CD14-positive monocyte (primary cell): ENCODE measurements around the gene CMPK1. TPM values are rescaled to one million over a fixed set of nuclear protein-coding genes. Genes with fewer than 3 reads are reported as not detected.

ENCODE experiments used
- DNase-seq, 3 donors: peaks; one replicate each; pipeline ENCODE4 v3.0.0-alpha.2; 2011 to 2022
- H2AFZ ChIP-seq: 2 replicates; pipeline ENCODE4 v1.6.0; 2012; ENCODE audit warnings: mild to moderate bottlenecking, low read depth, low read length, inconsistent platforms; ENCODE audit not compliant: insufficient read depth, poor library complexity, severe bottlenecking
- H3K27ac ChIP-seq, 2 donors: 1 replicate in 1 of 2; 2 replicates in 1 of 2; pipeline ENCODE4 v1.5.1; 2012 to 2013; ENCODE audit warnings: low read length in 2 of 2, control low read depth in 1 of 2, inconsistent platforms in 1 of 2, low read depth in 1 of 2, mild to moderate bottlenecking in 1 of 2
- H3K27me3 ChIP-seq, 2 donors: one replicate each; pipeline versions ENCODE4 v1.6.0 to v1.6.1; 2011 to 2013; ENCODE audit warnings: low read length in 2 of 2; ENCODE audit not compliant: control insufficient read depth in 2 of 2, insufficient read depth in 2 of 2
- H3K36me3 ChIP-seq, 2 donors: replicated peaks in 1 of 2; 1 replicate in 1 of 2; 2 replicates in 1 of 2; pipeline versions ENCODE4 v1.5.1 to v1.6.1; 2012 to 2013; ENCODE audit warnings: low read length in 2 of 2, control low read depth in 1 of 2, inconsistent platforms in 1 of 2, mild to moderate bottlenecking in 1 of 2; ENCODE audit not compliant: insufficient read depth in 2 of 2, control insufficient read depth in 1 of 2
- H3K4me1 ChIP-seq, 2 donors: 1 replicate in 1 of 2; 2 replicates in 1 of 2; pipeline versions ENCODE4 v1.5.1 to v1.6.1; 2012 to 2013; ENCODE audit warnings: low read length in 2 of 2, control low read depth in 1 of 2, inconsistent platforms in 1 of 2, mild to moderate bottlenecking in 1 of 2, moderate library complexity in 1 of 2; ENCODE audit not compliant: insufficient read depth in 2 of 2, control insufficient read depth in 1 of 2
- H3K4me2 ChIP-seq: replicated peaks from 2 replicates; pipeline ENCODE3; 2012; ENCODE audit warnings: low read length, moderate library complexity, mild to moderate bottlenecking; ENCODE audit not compliant: poor library complexity, severe bottlenecking; ENCODE audit errors: extremely low read depth
- H3K4me3 ChIP-seq, 3 experiments: fragments of 200-600 bp in 1 of 3; sonication (generic) in 1 of 3; replicated peaks in 1 of 3; 1 replicate in 2 of 3; 2 replicates in 1 of 3; pipeline ENCODE4 v1.5.1; 2011 to 2013; ENCODE audit warnings: low read length in 3 of 3, mild to moderate bottlenecking in 3 of 3, control low read depth in 2 of 3, low read depth in 2 of 3, inconsistent platforms in 1 of 3, moderate library complexity in 1 of 3
- H3K79me2 ChIP-seq: 2 replicates; pipeline ENCODE4 v1.6.0; 2012; ENCODE audit warnings: mild to moderate bottlenecking, control low read depth, inconsistent platforms, low read length, moderate library complexity; ENCODE audit not compliant: insufficient read depth
- H3K9ac ChIP-seq: 2 replicates; pipeline ENCODE4 v1.6.0; 2017; ENCODE audit warnings: low read length, mild to moderate bottlenecking; ENCODE audit not compliant: insufficient read depth, poor library complexity, severe bottlenecking
- H3K9me3 ChIP-seq, 2 donors: replicated peaks in 1 of 2; 1 replicate in 1 of 2; 2 replicates in 1 of 2; pipeline versions ENCODE4 v1.5.1 to v1.6.1; 2012 to 2013; ENCODE audit warnings: low read length in 2 of 2, control low read depth in 1 of 2; ENCODE audit not compliant: control insufficient read depth in 1 of 2, insufficient read depth in 1 of 2
- H4K20me1 ChIP-seq: 2 replicates; pipeline ENCODE4 v1.6.0; 2012; ENCODE audit warnings: mild to moderate bottlenecking, low read length, control low read depth, moderate library complexity; ENCODE audit not compliant: insufficient read depth
- H3K27ac Mint-ChIP-seq, 7 donors: one replicate each; pipeline ENCODE4 v1.8.0; 2020; ENCODE audit warnings: mild to moderate bottlenecking in 7 of 7, mixed read lengths in 7 of 7, moderate library complexity in 6 of 7, inconsistent platforms in 2 of 7
- H3K27me3 Mint-ChIP-seq, 3 donors: one replicate each; pipeline ENCODE4 v1.8.0; 2021 to 2022; ENCODE audit warnings: low read depth in 3 of 3, mild to moderate bottlenecking in 3 of 3, mixed read lengths in 3 of 3, moderate library complexity in 3 of 3, inconsistent platforms in 1 of 3
- H3K36me3 Mint-ChIP-seq, 2 donors: one replicate each; pipeline ENCODE4 v1.8.0; 2020; ENCODE audit warnings: mixed read lengths in 2 of 2, inconsistent platforms in 1 of 2, mild to moderate bottlenecking in 1 of 2
- H3K4me1 Mint-ChIP-seq: one replicate; pipeline ENCODE4 v1.8.0; 2020; ENCODE audit warnings: mild to moderate bottlenecking, mixed read lengths
- H3K4me3 Mint-ChIP-seq, 2 donors: one replicate each; pipeline ENCODE4 v1.8.0; 2020; ENCODE audit warnings: mild to moderate bottlenecking in 2 of 2, mixed read lengths in 2 of 2, moderate library complexity in 1 of 2
- H3K9me3 Mint-ChIP-seq, 7 donors: one replicate each; pipeline ENCODE4 v1.8.0; 2020 to 2022; ENCODE audit warnings: mixed read lengths in 7 of 7, mild to moderate bottlenecking in 6 of 7, moderate library complexity in 6 of 7, inconsistent platforms in 2 of 7
- WGBS: methylation state at CpG from one replicate; pipeline ENCODE4 v1.1.5; 2013; ENCODE audit warnings: missing lambda C conversion rate; ENCODE audit not compliant: insufficient coverage; 5-methylcytosine and 5-hydroxymethylcytosine counted together
- intact Hi-C, 2 donors: fragments of 100-400 bp; cut with micrococcal nuclease; formaldehyde crosslinking; loops; one replicate each; pipeline versions ENCODE4 v1.15.0 to v1.15.1; 2023
- polyA plus RNA-seq, 3 donors: library from polyadenylated mRNA; depleted of rRNA in 1 of 3; unstranded in 2 of 3; stranded (reverse) in 1 of 3; fragments of 300-500 nt in 2 of 3; fragments of >200 nt in 1 of 3; fragmentation: Illumina TruSeq in 2 of 3; gene quantifications; 1 replicate in 2 of 3; 2 replicates in 1 of 3; pipeline ENCODE4 v1.2.3, GENCODE V29; 2012 to 2021
- TF ChIP-seq, protein P1 (sequence below): fragments of 200-600 bp; IDR thresholded peaks from one replicate; pipeline ENCODE4 v1.8.0; 2022; ENCODE audit warnings: antibody characterized with exemption, mild to moderate bottlenecking

Gene CMPK1
- polyA plus RNA-seq, 3 donors = 17.4 to 67.6 (median 65.2) TPM

DNA sequence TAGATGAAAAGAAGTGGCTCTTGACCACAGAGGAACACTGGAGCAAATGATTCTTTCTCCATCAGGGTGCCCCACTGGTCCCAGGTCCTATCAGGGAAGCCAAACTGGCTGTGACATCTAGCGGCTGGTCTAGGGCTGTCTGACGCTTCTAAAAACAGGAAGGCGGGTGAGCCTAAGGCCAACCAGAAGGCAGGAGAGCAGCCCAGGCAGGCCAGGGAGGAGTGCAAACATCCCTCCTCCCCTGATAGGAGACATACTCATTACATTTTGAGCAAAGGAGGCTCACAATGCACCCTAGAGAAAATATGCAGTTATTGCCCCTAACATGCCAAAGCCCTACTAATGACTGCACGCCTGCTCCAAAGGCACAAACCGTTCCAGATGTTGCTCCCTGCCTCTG lies 72.1 kb downstream of the CMPK1 start:
- Histone ChIP-seq H3K36me3 (no peaks in the 10 kb centered on the region), H3K4me1 (no peaks in the 10 kb centered on the region), H3K9me3 (no peaks in the 10 kb centered on the region), H3K27me3 (peaks cover 0 to 3% of the 10 kb centered on the region in 2 donors), H3K9ac (no peak overlapping the region), H3K27ac (no peak overlapping the region), H3K4me2 (no peak overlapping the region), H3K79me2 (no peaks in the 10 kb centered on the region), H4K20me1 (no peaks in the 10 kb centered on the region), H2AFZ (no peak overlapping the region), H3K4me3 (no peak overlapping the region)
- H3K27me3 Mint-ChIP-seq = peaks cover 6 to 17% (median 7%) of the 10 kb centered on the region in 3 donors
- intact Hi-C loops = no loop called here
- TF ChIP-seq, protein P1, sequence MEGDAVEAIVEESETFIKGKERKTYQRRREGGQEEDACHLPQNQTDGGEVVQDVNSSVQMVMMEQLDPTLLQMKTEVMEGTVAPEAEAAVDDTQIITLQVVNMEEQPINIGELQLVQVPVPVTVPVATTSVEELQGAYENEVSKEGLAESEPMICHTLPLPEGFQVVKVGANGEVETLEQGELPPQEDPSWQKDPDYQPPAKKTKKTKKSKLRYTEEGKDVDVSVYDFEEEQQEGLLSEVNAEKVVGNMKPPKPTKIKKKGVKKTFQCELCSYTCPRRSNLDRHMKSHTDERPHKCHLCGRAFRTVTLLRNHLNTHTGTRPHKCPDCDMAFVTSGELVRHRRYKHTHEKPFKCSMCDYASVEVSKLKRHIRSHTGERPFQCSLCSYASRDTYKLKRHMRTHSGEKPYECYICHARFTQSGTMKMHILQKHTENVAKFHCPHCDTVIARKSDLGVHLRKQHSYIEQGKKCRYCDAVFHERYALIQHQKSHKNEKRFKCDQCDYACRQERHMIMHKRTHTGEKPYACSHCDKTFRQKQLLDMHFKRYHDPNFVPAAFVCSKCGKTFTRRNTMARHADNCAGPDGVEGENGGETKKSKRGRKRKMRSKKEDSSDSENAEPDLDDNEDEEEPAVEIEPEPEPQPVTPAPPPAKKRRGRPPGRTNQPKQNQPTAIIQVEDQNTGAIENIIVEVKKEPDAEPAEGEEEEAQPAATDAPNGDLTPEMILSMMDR = no peak
- no peak overlapping the region for H3K4me3 Mint-ChIP-seq
- WGBS = 57% methylated on average over 4 of the region's 5 CpGs
- DNase-seq = no peak
- H3K27ac Mint-ChIP-seq = no peak overlapping the region
- peaks cover under 1% of the 10 kb centered on the region for H3K4me1 Mint-ChIP-seq
- peaks cover 0 to 2% (median 0%) of the 10 kb centered on the region in 7 donors for H3K9me3 Mint-ChIP-seq
- H3K36me3 Mint-ChIP-seq = no peaks in the 10 kb centered on the region

DNA sequence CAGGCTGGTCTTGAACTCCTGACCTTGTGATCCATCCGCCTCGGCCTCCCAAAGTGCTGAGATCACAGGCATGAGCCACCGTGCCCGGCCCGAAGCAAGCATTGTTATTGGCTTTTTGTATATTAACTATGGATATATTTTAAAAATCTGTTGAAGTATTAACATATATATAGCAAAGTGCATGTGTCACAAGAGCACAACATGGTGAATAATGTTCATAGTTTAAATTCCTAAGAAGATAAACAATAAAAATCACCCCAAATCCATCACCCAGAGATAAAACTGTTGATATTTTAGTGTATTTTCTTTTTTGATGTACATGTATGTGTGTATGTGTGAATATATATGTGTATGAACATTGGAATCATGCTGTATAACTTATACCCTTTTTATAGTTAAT lies 73.4 kb downstream of the CMPK1 start:
- Mint-ChIP-seq H3K36me3 (no peaks in the 10 kb centered on the region), H3K4me3 (no peak overlapping the region), H3K27me3 (peaks cover 6 to 19% (median 7%) of the 10 kb centered on the region in 3 donors), H3K9me3 (peaks cover 0 to 2% (median 0%) of the 10 kb centered on the region in 7 donors), H3K4me1 (peaks cover 2% of the 10 kb centered on the region), H3K27ac (no peak overlapping the region)
- TF ChIP-seq, protein P1 = no peak
- H3K27me3 ChIP-seq = peaks cover 0 to 3% of the 10 kb centered on the region in 2 donors
- no peak for DNase-seq
- H3K9me3 ChIP-seq = no peaks in the 10 kb centered on the region
- H3K36me3 ChIP-seq = no peaks in the 10 kb centered on the region
- H3K9ac ChIP-seq = no peak overlapping the region
- no peak overlapping the region for H3K4me2 ChIP-seq
- H3K79me2 ChIP-seq = no peaks in the 10 kb centered on the region
- WGBS = no CpG with 5 or more reads among the region's 5 CpGs
- intact Hi-C loops = no loop called here
- H2AFZ ChIP-seq = no peak overlapping the region
- H3K4me1 ChIP-seq = no peaks in the 10 kb centered on the region
- no peak overlapping the region for H3K4me3 ChIP-seq
- no peaks in the 10 kb centered on the region for H4K20me1 ChIP-seq
- no peak overlapping the region for H3K27ac ChIP-seq
